Stomach (tissue), 9 donors: ENCODE measurements around the gene THBD. TPM values are rescaled to one million over a fixed set of nuclear protein-coding genes. Genes with fewer than 3 reads are reported as not detected.

Experiments used
- DNase-seq, 2 donors: peaks; one replicate each; pipeline versions ENCODE4 v3.0.0 to v3.0.0-alpha.2; 2013 to 2019
- H3K27ac ChIP-seq, 5 donors: fragments of 200-600 bp in 4 of 5; sonication (generic) in 4 of 5; one replicate each; pipeline ENCODE4 v1.5.1; 2013 to 2019; ENCODE audit warnings: mild to moderate bottlenecking in 1 of 5, moderate library complexity in 1 of 5
- H3K27me3 ChIP-seq, 3 donors: fragments of 200-600 bp; sonication (generic); one replicate each; pipeline ENCODE4 v1.5.1; 2017 to 2019; ENCODE audit warnings: mixed run types in 1 of 3
- H3K36me3 ChIP-seq, 4 donors: fragments of 200-600 bp; sonication (generic); 1 replicate in 3 of 4; 2 replicates in 1 of 4; pipeline ENCODE4 v1.5.1; 2016 to 2019
- H3K4me1 ChIP-seq, 4 donors: fragments of 200-600 bp; sonication (generic); one replicate each; pipeline ENCODE4 v1.5.1; 2016 to 2019
- H3K4me3 ChIP-seq, 4 donors: fragments of 200-600 bp; sonication (generic) in 3 of 4; one replicate each; pipeline ENCODE4 v1.5.1; 2016 to 2019; ENCODE audit warnings: mild to moderate bottlenecking in 1 of 4
- H3K9me3 ChIP-seq, 4 donors: fragments of 200-600 bp; sonication (generic); one replicate each; pipeline ENCODE4 v1.5.1; 2016 to 2019
- CTCF ChIP-seq, 7 experiments: fragments of 450-650 bp in 4 of 7; fragments of 200-600 bp in 3 of 7; sonication (generic) in 3 of 7; IDR thresholded peaks; one replicate each; pipeline ENCODE4 v1.5.1; 2016 to 2019; ENCODE audit warnings: antibody characterized with exemption in 7 of 7, control low read depth in 2 of 7, mild to moderate bottlenecking in 1 of 7
- EP300 ChIP-seq: sonication (generic); formaldehyde crosslinking; IDR thresholded peaks from one replicate; pipeline ENCODE4 v1.6.1; 2017; ENCODE audit warnings: antibody characterized with exemption
- POLR2A ChIP-seq, 4 donors: fragments of 450-650 bp; IDR thresholded peaks; one replicate each; pipeline ENCODE4 v1.6.1; 2016; ENCODE audit warnings: antibody characterized with exemption in 4 of 4, control low read depth in 2 of 4, mild to moderate bottlenecking in 1 of 4, moderate library complexity in 1 of 4
- POLR2AphosphoS5 ChIP-seq, 3 donors: sonication (generic); formaldehyde crosslinking; IDR thresholded peaks; one replicate each; pipeline ENCODE4 v1.6.1; 2016; ENCODE audit warnings: antibody characterized with exemption in 3 of 3
- WGBS, 5 donors: extraction: QIAGEN DNeasy Blood & Tissue Kit in 3 of 5; methylation state at CpG; one replicate each; pipeline versions ENCODE4 v1.1.5 to v1.1.7; 2013 to 2018; 5-methylcytosine and 5-hydroxymethylcytosine counted together
- intact Hi-C: fragments of 100-400 bp; cut with DNase I; formaldehyde crosslinking; loops from one replicate; pipeline ENCODE4 v1.15.1; 2023; ENCODE audit warnings: low total_unique reads
- polyA plus RNA-seq, 3 donors: library from polyadenylated mRNA; stranded (reverse); fragments of 200-250 nt; gene quantifications; one replicate each; pipeline ENCODE4 v1.2.3, GENCODE V29; 2013
- total RNA-seq, 5 donors: library from RNA; depleted of rRNA; stranded (reverse); fragments of >200 nt; gene quantifications; one replicate each; pipeline versions ENCODE4 v1.1.0 to v1.2.3, GENCODE V29; 2014 to 2016
- donor health status: healthy with polysubstance abuse.
- donor health status: Bipolar disorder and iron deficiency.
- donor health status: healthy.

THBD gene
- total and polyA plus RNA-seq, 8 donors, result 2.7 to 83.5 (median 21.8) TPM

GRCh38 chr20:23078351-23079015 lies 29.0 kb upstream of the THBD start:
- intact Hi-C loops, result no loop called here
- DNase-seq, result peak in 1 of 2 donors; percentile 53
- 62 to 68% (median 62%) methylated on average over 5 of the region's 5 CpGs for WGBS, 5 donors
- H3K27me3 ChIP-seq, result peaks cover 0 to 2% (median 0%) of the 10 kb centered on the region in 3 donors
- no peaks in the 10 kb centered on the region for H3K36me3 ChIP-seq
- TF ChIP-seq EP300, result no peak
- TF ChIP-seq POLR2AphosphoS5 (IDR thresholded peaks at IDR 0.05), result peak in 1 of 3 donors; percentile 15
- TF ChIP-seq CTCF (IDR thresholded peaks at IDR 0.05), result no peak
- TF ChIP-seq POLR2A (IDR thresholded peaks at IDR 0.05), result no peak
- H3K27ac ChIP-seq, result no peak overlapping the region
- H3K4me3 ChIP-seq, result no peak overlapping the region
- H3K4me1 ChIP-seq, result peaks cover 0 to 18% (median 0%) of the 10 kb centered on the region in 4 donors
- H3K9me3 ChIP-seq, result no peaks in the 10 kb centered on the region

GRCh38 chr20:23077277-23077676 lies 27.8 kb upstream of the THBD start:
- Histone ChIP-seq H3K4me3 (no peak overlapping the region), H3K27ac (no peak overlapping the region), H3K27me3 (peaks cover 0 to 2% (median 0%) of the 10 kb centered on the region in 3 donors), H3K4me1 (peaks cover 0 to 18% (median 0%) of the 10 kb centered on the region in 4 donors), H3K9me3 (no peaks in the 10 kb centered on the region), H3K36me3 (no peaks in the 10 kb centered on the region)
- no peak for DNase-seq
- intact Hi-C loops, result no loop called here
- 79 to 90% (median 87%) methylated on average over 4 of the region's 4 CpGs for WGBS, 5 donors
- TF ChIP-seq CTCF (IDR thresholded peaks at IDR 0.05), result no peak
- TF ChIP-seq POLR2AphosphoS5 (IDR thresholded peaks at IDR 0.05), result no peak
- no peak for TF ChIP-seq POLR2A (IDR thresholded peaks at IDR 0.05)
- TF ChIP-seq EP300, result no peak

GRCh38 chr20:23074052-23074451 lies 24.6 kb upstream of the THBD start:
- TF ChIP-seq EP300 (no peak), POLR2AphosphoS5 (IDR thresholded peaks at IDR 0.05) (no peak), CTCF (IDR thresholded peaks at IDR 0.05) (no peak), POLR2A (IDR thresholded peaks at IDR 0.05) (no peak)
- no peaks in the 10 kb centered on the region for H3K36me3 ChIP-seq
- WGBS, 5 donors, result 80 to 94% (median 91%) methylated on average over 3 of the region's 3 CpGs
- peaks cover 0 to 13% (median 0%) of the 10 kb centered on the region in 4 donors for H3K4me1 ChIP-seq
- H3K27me3 ChIP-seq, result peaks cover 0 to 2% (median 0%) of the 10 kb centered on the region in 3 donors
- no peaks in the 10 kb centered on the region for H3K9me3 ChIP-seq
- DNase-seq, result no peak
- no peak overlapping the region for H3K4me3 ChIP-seq
- intact Hi-C loops, result no loop called here
- no peak overlapping the region for H3K27ac ChIP-seq

GRCh38 chr20:23072892-23073586 lies 23.6 kb upstream of the THBD start:
- no peak overlapping the region for H3K4me3 ChIP-seq
- DNase-seq, result no peak
- H3K9me3 ChIP-seq, result no peaks in the 10 kb centered on the region
- H3K36me3 ChIP-seq, result no peaks in the 10 kb centered on the region
- intact Hi-C loops, result no loop called here
- no peak for TF ChIP-seq POLR2AphosphoS5 (IDR thresholded peaks at IDR 0.05)
- no peak for TF ChIP-seq EP300
- TF ChIP-seq POLR2A (IDR thresholded peaks at IDR 0.05), result no peak
- no peak for TF ChIP-seq CTCF (IDR thresholded peaks at IDR 0.05)
- peaks cover 0 to 2% (median 0%) of the 10 kb centered on the region in 3 donors for H3K27me3 ChIP-seq
- WGBS, 5 donors, result 38 to 52% (median 40%) methylated on average over 11 of the region's 11 CpGs
- H3K27ac ChIP-seq, result no peak overlapping the region
- peaks cover 0 to 3% (median 0%) of the 10 kb centered on the region in 4 donors for H3K4me1 ChIP-seq
